BE2C (cell line): ENCODE measurements around the gene LRMDA.
"Not testable (repeated sequence)": the region's sequence is repeated elsewhere in the genome, so short reads cannot be mapped to it uniquely, and the experiment has no call there.

ENCODE experiments used
- DNase-seq: peaks from one replicate; pipeline ENCODE4 v3.0.0-alpha.2; 2020
- H3K27me3 ChIP-seq: fragments of 250-450 bp; sonication (Bioruptor Pico); 2 replicates; pipeline ENCODE4 v1.5.1; 2020; ENCODE audit warnings: mild to moderate bottlenecking
- H3K36me3 ChIP-seq: fragments of 250-450 bp; sonication (Bioruptor Pico); 2 replicates; pipeline ENCODE4 v1.5.1; 2020; ENCODE audit warnings: mild to moderate bottlenecking
- H3K4me1 ChIP-seq: fragments of 250-450 bp; sonication (Bioruptor Pico); 2 replicates; pipeline ENCODE4 v1.5.1; 2020
- H3K4me3 ChIP-seq: 2 replicates; pipeline ENCODE4 v1.5.1; 2011; ENCODE audit warnings: low read depth, low read length
- H3K9me3 ChIP-seq: fragments of 250-450 bp; sonication (Bioruptor Pico); 2 replicates; pipeline ENCODE4 v1.5.1; 2020
- CTCF ChIP-seq: IDR thresholded peaks from 2 replicates; pipeline ENCODE4 v1.5.1; 2012; ENCODE audit warnings: mild to moderate bottlenecking, low read depth, low read length

LRMDA gene

GRCh38 chr10:75744261-75744660, 312.8 kb downstream of the LRMDA start:
- Histone ChIP-seq H3K9me3 (no peaks in the 10 kb centered on the region), H3K36me3 (no peaks in the 10 kb centered on the region), H3K27me3 (peaks cover 13% of the 10 kb centered on the region), H3K4me1 (no peaks in the 10 kb centered on the region), H3K4me3 (no peak overlapping the region)
- TF ChIP-seq CTCF: no peak
- no peak for DNase-seq

GRCh38 chr10:75746356-75746755, 314.9 kb downstream of the LRMDA start:
- DNase-seq: no peak
- H3K4me3 ChIP-seq: no peak overlapping the region
- no peak for TF ChIP-seq CTCF
- peaks cover 13% of the 10 kb centered on the region for H3K27me3 ChIP-seq
- H3K9me3 ChIP-seq: no peaks in the 10 kb centered on the region
- no peaks in the 10 kb centered on the region for H3K36me3 ChIP-seq
- no peaks in the 10 kb centered on the region for H3K4me1 ChIP-seq

DNA sequence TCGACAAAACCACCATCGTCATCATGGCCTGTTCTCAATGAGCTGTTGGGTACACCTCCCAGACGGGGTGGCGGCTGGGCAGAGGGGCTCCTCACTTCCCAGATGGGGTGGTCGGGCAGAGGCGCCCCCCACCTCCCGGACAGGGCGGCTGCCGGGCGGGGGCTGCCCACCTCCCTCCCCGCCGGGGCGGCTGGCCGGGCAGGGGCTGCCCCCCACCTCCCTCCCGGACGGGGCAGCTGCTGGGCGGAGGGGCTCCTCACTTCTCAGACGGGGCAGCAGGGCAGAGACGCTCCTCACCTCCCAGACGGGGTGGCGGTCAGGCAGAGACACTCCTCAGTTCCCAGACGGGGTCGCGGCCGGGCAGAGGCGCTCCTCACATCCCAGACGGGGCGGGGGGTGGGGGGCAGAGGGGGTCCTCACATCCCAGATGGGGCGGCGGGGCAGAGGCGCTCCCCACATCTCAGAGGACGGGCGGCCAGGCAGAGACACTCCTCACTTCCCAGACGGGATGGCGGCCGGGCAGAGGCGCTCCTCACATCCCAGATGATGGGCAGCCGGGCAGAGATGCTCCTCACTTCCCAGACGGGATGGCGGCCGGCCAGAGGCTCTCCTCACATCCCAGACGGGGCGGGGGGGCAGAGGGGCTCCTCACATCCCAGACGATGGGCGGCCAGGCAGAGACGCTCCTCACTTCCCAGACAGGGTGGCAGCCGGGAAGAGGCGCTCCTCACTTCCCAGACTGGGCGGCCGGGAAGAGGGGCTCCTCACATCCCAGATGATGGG, 318.9 kb downstream of the LRMDA start:
- DNase-seq, H3K36me3 ChIP-seq, H3K4me3 ChIP-seq, H3K27me3 ChIP-seq, H3K4me1 ChIP-seq, H3K9me3 ChIP-seq: not testable (repeated sequence)

- Histone ChIP-seq H3K36me3 (no peaks in the 10 kb centered on the region), H3K9me3 (no peaks in the 10 kb centered on the region), H3K4me3 (no peak overlapping the region), H3K27me3 (peaks cover 2% of the 10 kb centered on the region; the same call in 1 of the 2 replicates), H3K4me1 (no peaks in the 10 kb centered on the region)
- TF ChIP-seq CTCF: no peak
- no peak for DNase-seq
Observed at GRCh38 chr10:75751232-75751631, 319.8 kb downstream of the LRMDA start.

DNA sequence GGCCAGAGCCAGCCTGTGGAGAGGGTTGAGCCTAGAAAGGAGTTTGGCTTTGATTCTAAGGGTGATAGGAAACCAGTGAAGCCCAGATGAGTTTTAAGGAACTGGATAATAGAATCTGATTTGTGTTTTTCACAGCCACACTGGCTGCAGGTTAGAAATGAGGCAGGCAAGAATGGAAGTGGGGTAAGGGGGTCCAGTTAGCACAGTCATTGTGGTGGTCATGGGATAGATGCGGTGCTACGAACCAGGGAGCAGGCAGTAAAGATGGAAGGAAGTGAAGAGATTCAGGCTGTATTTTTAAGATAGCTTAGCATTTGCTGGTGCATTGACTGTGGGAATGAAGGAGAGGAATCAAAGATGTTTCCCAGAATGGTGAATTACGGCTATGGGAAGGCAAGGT, 322.2 kb downstream of the LRMDA start:
- Histone ChIP-seq H3K4me3 (no peak overlapping the region), H3K27me3 (no peaks in the 10 kb centered on the region), H3K36me3 (no peaks in the 10 kb centered on the region), H3K4me1 (no peaks in the 10 kb centered on the region), H3K9me3 (no peaks in the 10 kb centered on the region)
- no peak for DNase-seq
- TF ChIP-seq CTCF: no peak

DNA sequence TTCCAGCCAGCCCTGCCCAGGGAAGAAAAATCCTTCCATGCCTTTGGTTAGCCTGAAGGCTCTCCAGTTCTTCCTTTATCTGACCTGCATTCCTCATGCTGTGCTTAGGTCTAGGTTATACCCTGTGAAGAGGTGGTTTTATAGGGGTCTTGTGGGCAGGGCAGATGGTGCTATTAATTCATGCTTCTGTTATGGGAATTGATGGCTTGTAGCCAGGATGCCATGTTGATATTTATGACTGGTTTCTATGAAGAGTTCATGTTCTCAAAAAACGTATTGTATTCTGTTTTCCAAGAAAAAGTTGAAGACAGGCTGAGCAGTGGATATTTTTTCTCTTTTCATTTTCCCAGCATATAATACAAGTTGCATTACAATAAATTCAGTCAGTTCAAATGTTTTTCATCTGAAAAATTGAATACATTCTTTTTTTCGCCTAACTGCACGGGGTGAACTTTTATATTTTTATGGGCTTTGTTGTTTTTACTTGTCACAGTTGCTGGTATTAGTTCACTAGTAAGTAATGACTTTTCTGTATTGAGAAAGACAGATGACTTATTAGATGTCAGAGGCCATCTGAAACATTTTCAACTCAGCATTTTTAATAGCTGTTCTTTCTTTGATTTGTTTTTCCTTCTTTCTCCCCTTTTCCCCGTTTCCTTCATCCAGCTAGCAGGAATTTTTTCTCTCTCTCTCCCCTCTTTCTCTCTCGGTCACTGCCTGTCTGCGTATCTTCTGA, 322.8 kb downstream of the LRMDA start:
- Histone ChIP-seq H3K9me3 (no peaks in the 10 kb centered on the region), H3K4me1 (no peaks in the 10 kb centered on the region), H3K27me3 (no peaks in the 10 kb centered on the region), H3K4me3 (no peak overlapping the region), H3K36me3 (no peaks in the 10 kb centered on the region)
- TF ChIP-seq CTCF: no peak
- no peak for DNase-seq
